ENCODE measurements around the gene SLC2A6.

SLC2A6 gene

GRCh38 chr9:133467101-133467500 is 11.8 kb downstream of the SLC2A6 start:
- peaks cover 76% of the 10 kb centered on the region for H3K27me3 ChIP-seq (ENCODE audit: insufficient read depth, low read depth)
- TF ChIP-seq CTCF (conservative IDR thresholded peaks at IDR 0.05; ENCODE audit: low read depth, low read length): no peak
- no peak overlapping the region for H3K4me3 ChIP-seq (IDR thresholded peaks at IDR 0.05; ENCODE audit: insufficient read depth, low read depth, low read length)
- H4K20me1 ChIP-seq (ENCODE audit: insufficient read depth): no peaks in the 10 kb centered on the region
- no peak overlapping the region for H3K27ac ChIP-seq
- no peak overlapping the region for H3K9ac ChIP-seq
- no peaks in the 10 kb centered on the region for H3K4me1 ChIP-seq (ENCODE audit: low read depth, poor library complexity, severe bottlenecking)
- H3K36me3 ChIP-seq (ENCODE audit: insufficient read depth): no peaks in the 10 kb centered on the region
- no peak overlapping the region for H3K4me2 ChIP-seq
- no peak overlapping the region for H2AFZ ChIP-seq (ENCODE audit: low read depth)
- H3K79me2 ChIP-seq (ENCODE audit: insufficient read depth, low read depth): no peaks in the 10 kb centered on the region

- H2AFZ ChIP-seq (ENCODE audit: low read depth): no peak overlapping the region
- TF ChIP-seq CTCF (conservative IDR thresholded peaks at IDR 0.05; ENCODE audit: low read depth, low read length): no peak
- H3K79me2 ChIP-seq (ENCODE audit: insufficient read depth, low read depth): no peaks in the 10 kb centered on the region
- H4K20me1 ChIP-seq (ENCODE audit: insufficient read depth): no peaks in the 10 kb centered on the region
- no peak overlapping the region for H3K4me2 ChIP-seq
- no peak overlapping the region for H3K4me3 ChIP-seq (IDR thresholded peaks at IDR 0.05; ENCODE audit: insufficient read depth, low read depth, low read length)
- H3K36me3 ChIP-seq (ENCODE audit: insufficient read depth): no peaks in the 10 kb centered on the region
- H3K4me1 ChIP-seq (ENCODE audit: low read depth, poor library complexity, severe bottlenecking): no peaks in the 10 kb centered on the region
- H3K27ac ChIP-seq: no peak overlapping the region
- no peak overlapping the region for H3K9ac ChIP-seq
- peaks cover 79% of the 10 kb centered on the region for H3K27me3 ChIP-seq (ENCODE audit: insufficient read depth, low read depth)
Measured at GRCh38 chr9:133465984-133466383, 12.9 kb downstream of the SLC2A6 start.

GRCh38 chr9:133464638-133465037 is 14.3 kb downstream of the SLC2A6 start:
- Histone ChIP-seq H3K27ac (no peak overlapping the region), H3K9ac (no peak overlapping the region)
- no peak for TF ChIP-seq CTCF (conservative IDR thresholded peaks at IDR 0.05; ENCODE audit: low read depth, low read length)

GRCh38 chr9:133463864-133464615 is 14.9 kb downstream of the SLC2A6 start:
- H3K4me3 ChIP-seq (IDR thresholded peaks at IDR 0.05; ENCODE audit: insufficient read depth, low read depth, low read length): no peak overlapping the region
- H4K20me1 ChIP-seq (ENCODE audit: insufficient read depth): no peaks in the 10 kb centered on the region
- no peak overlapping the region for H2AFZ ChIP-seq (ENCODE audit: low read depth)
- TF ChIP-seq CTCF (conservative IDR thresholded peaks at IDR 0.05; ENCODE audit: low read depth, low read length): no peak
- no peaks in the 10 kb centered on the region for H3K36me3 ChIP-seq (ENCODE audit: insufficient read depth)
- H3K79me2 ChIP-seq (ENCODE audit: insufficient read depth, low read depth): no peaks in the 10 kb centered on the region
- H3K27me3 ChIP-seq (ENCODE audit: insufficient read depth, low read depth): peaks cover 72% of the 10 kb centered on the region
- H3K4me1 ChIP-seq (ENCODE audit: low read depth, poor library complexity, severe bottlenecking): no peaks in the 10 kb centered on the region
- H3K9ac ChIP-seq: no peak overlapping the region
- no peak overlapping the region for H3K27ac ChIP-seq
- no peak overlapping the region for H3K4me2 ChIP-seq

More at GRCh38 chr9:133464638-133465037, 14.3 kb downstream of the SLC2A6 start:
- H3K27me3 ChIP-seq (ENCODE audit: insufficient read depth, low read depth): peaks cover 75% of the 10 kb centered on the region
- no peak overlapping the region for H2AFZ ChIP-seq (ENCODE audit: low read depth)
- H3K79me2 ChIP-seq (ENCODE audit: insufficient read depth, low read depth): no peaks in the 10 kb centered on the region
- no peak overlapping the region for H3K4me3 ChIP-seq (IDR thresholded peaks at IDR 0.05; ENCODE audit: insufficient read depth, low read depth, low read length)
- H3K4me1 ChIP-seq (ENCODE audit: low read depth, poor library complexity, severe bottlenecking): no peaks in the 10 kb centered on the region
- H4K20me1 ChIP-seq (ENCODE audit: insufficient read depth): no peaks in the 10 kb centered on the region
- H3K36me3 ChIP-seq (ENCODE audit: insufficient read depth): no peaks in the 10 kb centered on the region
- no peak overlapping the region for H3K4me2 ChIP-seq

Measured in KMS-11 (cell line).